Lower lobe of right lung (tissue), 2 donors: ENCODE measurements around the gene ADAMTS12. TPM values are rescaled to one million over a fixed set of nuclear protein-coding genes. Genes with fewer than 3 reads are reported as not detected.

ENCODE experiments used
- ATAC-seq, 2 donors: fragments of 200-7000 bp; cut with Tn5 transposase; one replicate each; pipeline ENCODE4 v1.9.1; 2020 to 2022; ENCODE audit warnings: mild to moderate bottlenecking in 2 of 2, moderate library complexity in 2 of 2
- DNase-seq: peaks from one replicate; pipeline ENCODE4 v3.0.0-alpha.2; 2020
- H3K27ac ChIP-seq: fragments of 200-600 bp; one replicate; pipeline ENCODE4 v1.8.0; 2022
- H3K27me3 ChIP-seq: fragments of 200-600 bp; one replicate; pipeline ENCODE4 v1.8.0; 2022; ENCODE audit warnings: low read depth
- H3K36me3 ChIP-seq: fragments of 200-600 bp; one replicate; pipeline ENCODE4 v1.8.0; 2022; ENCODE audit warnings: mild to moderate bottlenecking
- H3K4me1 ChIP-seq: fragments of 200-600 bp; one replicate; pipeline ENCODE4 v1.8.0; 2022
- H3K4me3 ChIP-seq: fragments of 200-600 bp; one replicate; pipeline ENCODE4 v1.8.0; 2022; ENCODE audit warnings: mild to moderate bottlenecking
- H3K9me3 ChIP-seq: fragments of 200-600 bp; one replicate; pipeline ENCODE4 v1.8.0; 2022
- intact Hi-C: fragments of 100-400 bp; cut with DNase I; formaldehyde crosslinking; loops from one replicate; pipeline ENCODE4 v1.11.0; 2022
- total RNA-seq: library from RNA; stranded (reverse); fragmentation: NEBNext Ultra II Directional; extraction: Animal tissue kit (Norgen Biotek cat#: 25700); gene quantifications from one replicate; pipeline ENCODE4 v1.2.1, GENCODE V29; 2021
- TF ChIP-seq, protein P1 (sequence below): fragments of 200-600 bp; IDR thresholded peaks from one replicate; pipeline ENCODE4 v1.8.0; 2022; ENCODE audit warnings: antibody characterized with exemption, mild to moderate bottlenecking
- donor health status: DM: no; HTN: yes; CAD: no; lungs with severe emphysema.

ADAMTS12 gene
- total RNA-seq, 1 donor from 2014 or later, result 7.6 TPM

DNA sequence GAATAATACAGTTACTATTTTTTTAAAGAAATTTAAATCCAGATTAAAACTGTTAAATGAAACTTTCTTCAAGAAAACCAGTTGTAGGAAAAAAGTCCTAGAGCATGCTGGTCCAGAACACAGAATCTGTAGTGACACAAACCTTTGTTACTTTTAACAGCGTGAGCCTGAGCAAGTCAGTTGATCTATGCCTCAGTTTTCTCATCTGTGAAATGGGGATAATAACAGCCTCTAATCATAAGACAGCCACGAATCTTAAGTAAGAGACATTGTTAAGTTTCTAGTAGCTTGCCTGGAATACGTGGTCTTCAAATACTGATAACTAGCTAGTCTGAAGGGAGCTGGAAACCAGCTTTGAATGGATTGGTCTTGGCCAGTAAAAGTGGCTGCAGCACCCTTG is 158.6 kb downstream of the ADAMTS12 start:
- ATAC-seq (no peak), DNase-seq (no peak)
- Histone ChIP-seq H3K9me3 (no peaks in the 10 kb centered on the region), H3K4me3 (no peak overlapping the region), H3K36me3 (no peaks in the 10 kb centered on the region), H3K4me1 (peaks cover 6% of the 10 kb centered on the region), H3K27ac (no peak overlapping the region), H3K27me3 (no peaks in the 10 kb centered on the region)
- intact Hi-C loops, result no loop called here
- TF ChIP-seq, protein P1, sequence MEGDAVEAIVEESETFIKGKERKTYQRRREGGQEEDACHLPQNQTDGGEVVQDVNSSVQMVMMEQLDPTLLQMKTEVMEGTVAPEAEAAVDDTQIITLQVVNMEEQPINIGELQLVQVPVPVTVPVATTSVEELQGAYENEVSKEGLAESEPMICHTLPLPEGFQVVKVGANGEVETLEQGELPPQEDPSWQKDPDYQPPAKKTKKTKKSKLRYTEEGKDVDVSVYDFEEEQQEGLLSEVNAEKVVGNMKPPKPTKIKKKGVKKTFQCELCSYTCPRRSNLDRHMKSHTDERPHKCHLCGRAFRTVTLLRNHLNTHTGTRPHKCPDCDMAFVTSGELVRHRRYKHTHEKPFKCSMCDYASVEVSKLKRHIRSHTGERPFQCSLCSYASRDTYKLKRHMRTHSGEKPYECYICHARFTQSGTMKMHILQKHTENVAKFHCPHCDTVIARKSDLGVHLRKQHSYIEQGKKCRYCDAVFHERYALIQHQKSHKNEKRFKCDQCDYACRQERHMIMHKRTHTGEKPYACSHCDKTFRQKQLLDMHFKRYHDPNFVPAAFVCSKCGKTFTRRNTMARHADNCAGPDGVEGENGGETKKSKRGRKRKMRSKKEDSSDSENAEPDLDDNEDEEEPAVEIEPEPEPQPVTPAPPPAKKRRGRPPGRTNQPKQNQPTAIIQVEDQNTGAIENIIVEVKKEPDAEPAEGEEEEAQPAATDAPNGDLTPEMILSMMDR, result no peak

DNA sequence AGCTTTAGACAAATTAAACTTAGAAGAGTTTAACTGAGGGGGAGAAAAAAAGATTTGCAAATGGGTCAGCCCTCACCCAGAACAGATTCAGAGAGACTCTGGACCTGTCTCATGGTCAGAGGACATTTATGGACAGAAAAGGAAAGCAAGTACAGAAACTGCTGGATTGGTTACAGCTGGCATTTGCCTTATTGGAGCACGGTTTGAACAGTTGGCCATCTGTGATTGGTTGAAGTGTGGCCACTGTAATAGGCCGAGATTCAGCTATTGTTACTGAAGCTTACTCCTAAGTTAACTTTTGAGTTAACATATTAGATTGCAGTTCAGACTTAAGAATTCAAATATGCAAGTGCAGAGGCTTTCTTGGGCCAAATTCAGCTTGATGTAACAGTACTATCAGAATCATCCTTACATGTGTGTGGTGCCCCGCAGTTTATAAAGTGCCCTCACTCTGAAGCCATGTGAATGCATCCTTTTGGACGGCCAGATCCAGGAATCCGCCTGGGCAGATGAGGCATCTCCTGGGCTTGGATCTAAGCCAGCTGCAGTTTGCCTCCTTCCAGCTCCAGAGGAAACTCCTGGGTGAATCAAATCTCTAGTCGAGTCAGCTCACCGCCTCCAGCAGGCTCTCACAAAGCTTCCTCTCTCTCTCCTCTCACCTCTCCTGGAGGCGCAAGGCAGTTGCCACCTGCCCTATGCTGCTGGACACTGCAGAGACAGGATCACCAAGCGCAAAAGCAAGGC is 165.2 kb downstream of the ADAMTS12 start:
- Histone ChIP-seq H3K36me3 (no peaks in the 10 kb centered on the region), H3K9me3 (no peaks in the 10 kb centered on the region), H3K27me3 (no peaks in the 10 kb centered on the region), H3K27ac (no peak overlapping the region), H3K4me1 (no peaks in the 10 kb centered on the region), H3K4me3 (no peak overlapping the region)
- DNase-seq (no peak), ATAC-seq (no peak)
- intact Hi-C loops, result no loop called here
- TF ChIP-seq, protein P1, result no peak

DNA sequence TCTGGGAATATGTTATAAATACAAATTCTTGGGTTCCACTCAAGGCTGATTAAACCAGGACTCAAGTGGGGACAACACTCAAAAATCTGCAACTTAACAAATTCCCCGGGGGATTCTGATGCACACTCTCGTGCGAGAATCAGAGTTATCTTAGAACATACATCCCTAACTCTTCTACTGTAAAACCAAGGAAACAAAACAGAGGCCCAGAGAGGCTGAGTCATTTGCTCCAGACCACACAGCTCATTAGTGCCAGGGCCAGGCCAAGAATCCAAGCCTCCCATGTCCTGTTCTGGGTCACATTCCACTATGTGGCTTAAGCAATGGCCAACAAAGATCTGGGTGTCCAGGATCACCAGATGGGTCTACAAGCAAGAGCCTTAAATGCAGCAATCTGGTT is 166.0 kb downstream of the ADAMTS12 start:
- no peak overlapping the region for H3K4me3 ChIP-seq
- DNase-seq (no peak), ATAC-seq (no peak)
- TF ChIP-seq, protein P1, result no peak
- no peaks in the 10 kb centered on the region for H3K27me3 ChIP-seq
- no peaks in the 10 kb centered on the region for H3K36me3 ChIP-seq
- intact Hi-C loops, result no loop called here
- no peaks in the 10 kb centered on the region for H3K9me3 ChIP-seq
- H3K4me1 ChIP-seq, result no peaks in the 10 kb centered on the region
- H3K27ac ChIP-seq, result no peak overlapping the region

DNA sequence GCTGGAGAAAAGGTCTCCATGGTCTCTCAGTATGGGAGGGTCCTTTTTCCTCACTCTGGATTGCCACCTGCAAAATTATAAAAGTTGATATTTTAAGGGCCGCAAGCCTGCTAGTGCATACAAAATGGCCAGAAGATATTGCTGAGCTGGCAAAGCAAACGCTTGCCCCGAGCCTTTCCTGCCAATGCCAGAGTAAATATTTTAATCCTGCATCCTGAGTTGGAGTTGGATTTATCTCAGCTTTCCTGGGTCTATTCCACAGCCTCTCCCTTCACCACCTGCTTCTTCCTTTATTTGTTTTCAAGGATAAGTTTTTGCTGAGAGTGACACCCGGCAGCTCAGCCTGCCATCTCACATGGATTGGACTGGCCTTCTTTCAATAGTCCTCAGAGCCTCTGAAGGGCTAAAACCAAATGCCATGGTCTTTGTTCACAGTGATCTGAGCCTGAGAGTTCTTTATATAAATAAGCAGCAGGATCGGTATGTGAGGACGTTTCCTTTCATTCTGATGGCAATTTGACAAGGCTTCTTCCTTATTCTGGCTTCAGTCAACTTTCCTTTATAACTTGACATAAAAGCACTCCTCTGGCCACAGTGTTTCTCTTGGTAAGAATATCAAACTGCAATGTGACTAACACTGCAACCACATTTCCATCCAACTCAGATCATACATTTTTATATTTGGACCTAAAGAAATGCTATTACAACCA is 170.1 kb downstream of the ADAMTS12 start:
- DNase-seq, result no peak

DNA sequence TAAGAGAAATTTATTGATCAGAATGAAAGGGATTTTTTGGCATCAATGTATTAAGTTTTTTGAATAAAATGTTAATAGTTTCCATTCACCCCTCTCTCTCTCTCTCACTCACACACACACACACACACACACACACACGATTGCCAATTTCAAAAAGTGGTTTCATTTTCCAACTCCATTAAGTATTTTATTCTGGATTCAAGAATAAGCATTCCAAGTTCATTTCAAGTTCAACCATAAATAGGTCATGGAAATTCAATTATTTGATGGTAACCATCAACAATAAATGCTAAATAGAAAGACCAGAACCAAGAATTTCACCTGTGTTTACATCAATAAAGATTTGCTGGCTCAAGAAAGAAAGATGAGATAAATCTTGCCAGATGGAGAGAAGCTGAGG is 171.6 kb downstream of the ADAMTS12 start:
- Histone ChIP-seq H3K27ac (no peak overlapping the region), H3K9me3 (no peaks in the 10 kb centered on the region), H3K36me3 (no peaks in the 10 kb centered on the region), H3K4me1 (no peaks in the 10 kb centered on the region), H3K27me3 (no peaks in the 10 kb centered on the region), H3K4me3 (no peak overlapping the region)
- intact Hi-C loops, result no loop called here
- TF ChIP-seq, protein P1, result no peak
- ATAC-seq, result no peak
- no peak for DNase-seq

More for the DNA sequence above, 170.1 kb downstream of the ADAMTS12 start:
- intact Hi-C loops, result no loop called here
- ATAC-seq, result no peak
- Histone ChIP-seq H3K4me1 (no peaks in the 10 kb centered on the region), H3K36me3 (no peaks in the 10 kb centered on the region), H3K4me3 (no peak overlapping the region), H3K9me3 (no peaks in the 10 kb centered on the region), H3K27me3 (no peaks in the 10 kb centered on the region), H3K27ac (no peak overlapping the region)
- TF ChIP-seq, protein P1, result no peak
